GM19099 (cell line): ENCODE results near the gene ZAR1L.

Experiments
- POLR2A ChIP-seq: IDR thresholded peaks from 3 replicates; pipeline ENCODE4 v1.6.1; 2011; ENCODE audit warnings: low read depth; ENCODE audit not compliant: insufficient read length; ENCODE audit errors: extremely low read depth

Gene ZAR1L, protein sequence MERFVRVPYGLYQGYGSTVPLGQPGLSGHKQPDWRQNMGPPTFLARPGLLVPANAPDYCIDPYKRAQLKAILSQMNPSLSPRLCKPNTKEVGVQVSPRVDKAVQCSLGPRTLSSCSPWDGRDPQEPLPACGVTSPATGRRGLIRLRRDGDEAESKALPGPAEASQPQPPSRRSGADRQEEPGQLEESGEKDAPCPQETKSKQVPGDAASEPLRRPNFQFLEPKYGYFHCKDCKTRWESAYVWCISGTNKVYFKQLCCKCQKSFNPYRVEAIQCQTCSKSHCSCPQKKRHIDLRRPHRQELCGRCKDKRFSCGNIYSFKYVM

GRCh38 chr13:32315238-32316027 is at the start of gene ZAR1L, which contains the start of gene BRCA2:
ZAR1L (minus strand) TSS chr13:32315363; CDS start chr13:32311925, 3,438 bp downstream.
BRCA2 (plus strand) TSS chr13:32315508; CDS start chr13:32316461, 953 bp downstream.
- TF ChIP-seq POLR2A = peak; percentile 98

GRCh38 chr13:32362574-32362973 is 47.4 kb upstream of the ZAR1L start:
- no peak for TF ChIP-seq POLR2A

DNA sequence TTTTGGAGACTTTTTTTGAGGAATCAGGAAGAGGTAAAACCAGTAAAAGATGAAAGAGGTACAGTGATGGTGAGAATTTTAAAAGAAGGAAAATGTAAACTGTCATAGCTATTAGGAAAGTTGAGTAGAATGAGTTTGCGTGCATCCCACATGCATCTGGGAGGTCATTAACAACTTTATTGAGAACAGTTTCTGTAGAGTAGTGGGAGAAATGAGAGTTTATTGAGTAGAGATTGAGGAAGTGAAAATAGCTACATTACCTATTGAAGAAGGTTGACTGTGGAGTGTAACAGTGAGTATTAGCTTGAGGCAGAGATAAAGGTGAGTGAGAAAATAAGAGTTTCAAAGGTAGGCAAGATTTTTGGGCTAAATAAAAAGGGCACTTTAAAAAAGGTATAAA is 38.9 kb upstream of the ZAR1L start:
- TF ChIP-seq POLR2A = no peak

DNA sequence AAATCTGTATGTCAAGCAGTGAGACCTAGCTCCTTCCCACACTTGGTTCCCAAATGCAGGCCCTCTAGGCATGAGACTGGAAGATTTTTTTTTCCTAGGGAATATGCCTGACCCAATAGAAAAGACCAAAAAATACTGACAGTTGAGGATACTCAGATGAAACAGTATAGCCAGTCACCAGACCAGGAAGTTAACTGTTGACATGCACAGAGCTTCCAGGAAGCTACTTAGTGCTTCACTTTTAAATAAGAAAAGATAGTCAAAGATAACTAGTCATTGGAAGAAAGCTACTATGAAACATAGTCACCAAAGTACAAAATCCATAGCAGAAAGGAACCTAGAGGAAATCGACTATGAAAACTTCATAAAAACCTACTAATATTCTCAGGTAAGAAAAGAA is 32.5 kb upstream of the ZAR1L start:
- TF ChIP-seq POLR2A = no peak

DNA sequence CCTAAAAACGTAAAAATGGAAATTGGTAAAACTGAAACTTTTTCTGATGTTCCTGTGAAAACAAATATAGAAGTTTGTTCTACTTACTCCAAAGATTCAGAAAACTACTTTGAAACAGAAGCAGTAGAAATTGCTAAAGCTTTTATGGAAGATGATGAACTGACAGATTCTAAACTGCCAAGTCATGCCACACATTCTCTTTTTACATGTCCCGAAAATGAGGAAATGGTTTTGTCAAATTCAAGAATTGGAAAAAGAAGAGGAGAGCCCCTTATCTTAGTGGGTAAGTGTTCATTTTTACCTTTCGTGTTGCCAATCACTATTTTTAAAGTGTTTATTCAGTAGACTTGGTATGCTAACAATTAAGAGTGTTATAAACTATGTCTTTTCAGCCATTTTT is 25.8 kb upstream of the ZAR1L start:
- TF ChIP-seq POLR2A = no peak

DNA sequence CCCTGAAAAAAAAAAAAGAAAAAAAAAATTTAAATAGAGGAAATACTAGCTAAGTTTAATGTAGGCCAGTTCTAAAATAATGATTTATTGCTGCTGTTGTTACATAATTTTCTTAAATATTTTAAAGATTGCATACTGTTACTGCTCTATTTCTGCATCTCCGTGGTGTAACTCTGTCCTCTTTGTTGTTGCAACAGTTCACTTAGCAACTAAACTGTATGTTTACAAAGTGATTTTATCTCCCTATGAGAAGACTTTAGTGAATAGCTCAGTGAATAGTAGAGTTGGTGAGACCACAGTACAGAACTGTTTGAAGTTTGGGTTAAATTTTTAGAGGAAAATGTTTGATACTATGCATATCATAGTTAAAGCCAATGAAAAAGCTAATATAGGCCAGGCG is 19.5 kb upstream of the ZAR1L start:
- TF ChIP-seq POLR2A = no peak

- no peak for TF ChIP-seq POLR2A
Measured at GRCh38 chr13:32330441-32330840, 15.3 kb upstream of the ZAR1L start.

GRCh38 chr13:32323912-32324311 is 8.7 kb upstream of the ZAR1L start:
- no peak for TF ChIP-seq POLR2A

DNA sequence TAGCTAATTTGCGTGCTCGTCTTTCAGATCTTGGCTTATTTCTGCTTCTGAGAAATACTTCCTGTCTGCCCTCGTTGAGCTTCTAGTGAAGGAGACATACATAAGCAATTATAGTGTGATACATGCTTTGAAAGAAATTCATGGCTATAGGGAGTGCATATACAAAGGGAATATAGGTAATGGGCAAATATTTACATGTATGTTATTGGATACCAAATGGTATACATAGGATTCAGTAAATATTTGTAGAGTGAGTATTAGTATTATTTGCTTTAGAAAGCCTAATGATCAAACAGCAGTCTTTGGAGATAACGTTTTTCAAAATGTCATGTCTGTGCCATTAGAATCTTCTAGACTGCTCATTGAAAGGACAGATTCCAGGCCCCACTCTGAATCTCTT is 5.4 kb upstream of the ZAR1L start:
- TF ChIP-seq POLR2A = no peak

DNA sequence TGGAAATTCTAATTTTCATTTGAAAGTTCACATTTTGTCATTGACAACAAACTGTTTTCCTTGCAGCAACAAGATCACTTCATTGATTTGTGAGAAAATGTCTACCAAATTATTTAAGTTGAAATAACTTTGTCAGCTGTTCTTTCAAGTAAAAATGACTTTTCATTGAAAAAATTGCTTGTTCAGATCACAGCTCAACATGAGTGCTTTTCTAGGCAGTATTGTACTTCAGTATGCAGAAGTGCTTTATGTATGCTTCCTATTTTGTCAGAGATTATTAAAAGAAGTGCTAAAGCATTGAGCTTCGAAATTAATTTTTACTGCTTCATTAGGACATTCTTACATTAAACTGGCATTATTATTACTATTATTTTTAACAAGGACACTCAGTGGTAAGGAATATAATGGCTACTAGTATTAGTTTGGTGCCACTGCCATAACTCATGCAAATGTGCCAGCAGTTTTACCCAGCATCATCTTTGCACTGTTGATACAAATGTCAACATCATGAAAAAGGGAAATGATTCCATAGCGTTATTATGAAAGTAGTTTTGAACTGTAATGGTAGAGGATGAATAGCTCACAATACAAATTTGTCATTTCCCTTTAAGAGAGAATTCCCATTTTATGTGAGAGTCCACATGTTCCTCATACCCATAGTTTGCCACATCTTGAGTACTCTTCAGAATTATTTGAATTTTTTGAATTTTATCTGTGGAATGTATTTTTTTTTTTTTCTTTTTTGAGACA is 2.7 kb upstream of the ZAR1L start:
- TF ChIP-seq POLR2A = no peak

DNA sequence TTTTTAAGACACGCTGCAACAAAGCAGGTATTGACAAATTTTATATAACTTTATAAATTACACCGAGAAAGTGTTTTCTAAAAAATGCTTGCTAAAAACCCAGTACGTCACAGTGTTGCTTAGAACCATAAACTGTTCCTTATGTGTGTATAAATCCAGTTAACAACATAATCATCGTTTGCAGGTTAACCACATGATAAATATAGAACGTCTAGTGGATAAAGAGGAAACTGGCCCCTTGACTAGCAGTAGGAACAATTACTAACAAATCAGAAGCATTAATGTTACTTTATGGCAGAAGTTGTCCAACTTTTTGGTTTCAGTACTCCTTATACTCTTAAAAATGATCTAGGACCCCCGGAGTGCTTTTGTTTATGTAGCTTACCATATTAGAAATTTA is 1.3 kb upstream of the ZAR1L start:
- TF ChIP-seq POLR2A = no peak

DNA sequence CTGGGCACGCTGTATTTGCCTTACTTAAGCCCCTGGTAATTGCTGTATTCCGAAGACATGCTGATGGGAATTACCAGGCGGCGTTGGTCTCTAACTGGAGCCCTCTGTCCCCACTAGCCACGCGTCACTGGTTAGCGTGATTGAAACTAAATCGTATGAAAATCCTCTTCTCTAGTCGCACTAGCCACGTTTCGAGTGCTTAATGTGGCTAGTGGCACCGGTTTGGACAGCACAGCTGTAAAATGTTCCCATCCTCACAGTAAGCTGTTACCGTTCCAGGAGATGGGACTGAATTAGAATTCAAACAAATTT is 821 bp upstream of the ZAR1L start:
- no peak for TF ChIP-seq POLR2A

GRCh38 chr13:32314271-32315237 is 609 bp downstream of the ZAR1L start:
- no peak for TF ChIP-seq POLR2A

GRCh38 chr13:32311188-32311897 is 3.8 kb downstream of the ZAR1L start:
- no peak for TF ChIP-seq POLR2A
